Hematopoietic multipotent progenitor cell treated with erythropoietin and hydrocortisone succinate and interleukin-3 and kit ligand, for 6 days (in vitro differentiated cells): ENCODE measurements around the gene HELZ2.
A peak's percentile ranks its signal among the peaks of the same experiment; 100 is the strongest.

Experiments used
- DNase-seq: peaks from one replicate; pipeline ENCODE4 v3.0.0-alpha.2; 2015

Gene HELZ2

DNA sequence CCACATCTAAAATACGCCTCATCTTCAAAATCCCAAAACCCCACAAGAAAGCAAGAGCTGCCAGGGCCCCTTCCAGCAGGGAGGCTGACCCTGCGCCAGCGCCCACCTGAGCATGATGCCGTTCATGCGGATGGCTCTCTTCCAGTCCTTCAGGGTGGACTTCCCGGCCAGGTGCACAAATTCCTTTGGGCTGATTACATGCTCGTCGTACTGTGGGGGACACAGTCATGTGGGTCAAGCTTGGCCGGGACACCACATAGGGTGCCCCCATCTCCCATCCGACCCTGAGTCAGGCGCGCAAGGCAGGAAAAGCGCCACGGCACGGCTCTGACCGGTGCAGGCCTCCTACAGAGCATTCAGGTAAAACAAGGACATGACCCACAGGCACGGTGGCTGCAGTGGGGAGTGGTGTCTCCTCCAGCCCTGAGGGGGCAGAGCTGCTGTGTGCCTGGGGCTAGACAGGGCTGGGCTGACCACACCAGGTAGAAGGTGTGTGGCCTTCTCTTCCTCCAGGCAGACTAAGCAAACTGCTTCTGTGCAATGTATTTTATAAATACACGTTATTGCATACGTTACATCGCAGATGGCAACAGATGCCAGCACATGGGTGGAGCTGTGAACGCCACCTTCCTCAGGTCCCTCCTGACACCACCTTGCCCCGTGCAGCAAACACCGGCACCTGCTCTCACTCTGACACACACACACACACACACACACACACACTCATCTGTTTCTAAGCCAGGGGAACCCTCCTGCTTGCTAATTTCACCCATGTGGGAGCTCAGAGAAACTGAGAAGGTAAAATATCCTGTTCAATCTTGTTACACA lies 23.8 kb upstream of the HELZ2 start:
- DNase-seq: no peak

DNA sequence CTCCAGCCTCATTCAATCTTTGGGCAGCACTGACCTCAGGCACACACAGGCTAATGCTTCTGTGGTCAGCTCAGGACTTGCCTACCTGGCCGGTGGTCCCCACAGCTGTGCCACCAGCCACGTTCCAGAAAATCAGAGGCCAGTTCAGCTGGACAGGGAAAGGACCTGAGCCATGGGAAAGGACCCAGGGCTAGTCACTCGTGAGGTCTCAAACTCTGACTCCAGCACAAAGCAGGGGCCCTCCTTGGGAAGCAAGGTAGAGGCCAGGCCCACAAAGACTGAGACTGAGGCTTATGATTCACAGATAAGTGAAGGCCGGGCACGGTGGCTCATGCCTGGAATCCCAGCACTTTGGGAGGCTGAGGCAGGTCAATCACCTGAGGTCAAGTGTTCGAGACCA lies 22.4 kb upstream of the HELZ2 start:
- no peak for DNase-seq

DNA sequence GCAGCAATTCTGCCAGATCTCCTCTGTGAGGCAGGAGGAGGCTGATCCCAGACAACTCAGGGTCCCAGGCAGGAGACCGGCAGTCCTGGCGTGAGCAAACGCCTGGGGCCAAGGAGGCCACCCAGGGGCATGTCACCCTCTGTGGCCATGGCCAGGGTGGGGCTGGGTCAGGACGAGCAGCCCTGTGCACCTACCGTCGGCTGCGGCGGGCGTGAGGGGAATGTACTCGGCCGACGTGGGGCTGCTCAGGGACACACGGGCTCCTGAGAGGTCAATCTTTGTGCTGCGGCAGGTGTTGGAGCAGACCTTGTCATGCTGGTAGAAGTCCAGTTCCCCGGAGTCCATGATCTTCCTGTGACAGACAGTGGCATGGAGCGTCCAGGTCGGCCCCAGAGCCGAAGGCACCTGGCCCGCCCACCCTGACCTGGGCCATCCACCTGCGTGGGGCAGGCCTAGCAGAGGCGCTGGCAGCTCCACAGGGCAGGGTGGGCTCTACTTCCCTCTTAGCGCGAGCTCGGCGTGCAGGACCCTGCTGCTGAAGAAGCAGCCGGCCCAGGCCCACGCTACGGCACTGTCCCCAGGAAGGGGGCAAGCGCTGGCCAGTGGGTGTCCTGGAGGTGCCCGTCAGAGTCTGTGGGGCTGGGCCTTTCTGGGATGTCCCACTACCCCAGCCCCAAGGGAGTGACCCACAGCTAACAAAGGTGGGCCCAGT lies 21.5 kb upstream of the HELZ2 start:
- no peak for DNase-seq

DNA sequence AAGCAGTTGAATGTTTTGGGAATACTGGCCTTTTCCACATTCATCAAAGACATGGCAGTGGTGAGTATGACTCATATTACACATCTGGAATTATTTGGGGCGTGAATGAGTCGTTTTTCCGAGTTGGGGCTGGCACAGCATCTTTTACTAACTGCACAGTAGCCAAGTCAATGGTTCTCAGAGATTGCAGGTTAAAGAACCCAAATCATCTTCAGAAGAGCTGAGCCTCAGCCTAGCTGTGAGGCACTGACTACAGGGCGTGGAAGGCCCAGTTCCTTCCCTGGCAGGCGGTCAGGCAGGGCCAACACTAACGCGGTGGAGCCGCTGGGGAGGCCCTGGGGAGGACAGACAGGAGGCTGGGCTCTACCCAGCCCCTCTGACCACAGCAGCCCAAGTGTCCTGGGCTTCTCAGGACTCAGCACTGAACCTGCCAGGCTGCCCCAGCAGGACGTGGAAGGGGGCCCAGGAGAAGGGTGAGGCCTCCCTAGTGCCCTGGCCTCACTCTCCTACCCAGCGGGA lies 20.1 kb upstream of the HELZ2 start:
- no peak for DNase-seq

DNA sequence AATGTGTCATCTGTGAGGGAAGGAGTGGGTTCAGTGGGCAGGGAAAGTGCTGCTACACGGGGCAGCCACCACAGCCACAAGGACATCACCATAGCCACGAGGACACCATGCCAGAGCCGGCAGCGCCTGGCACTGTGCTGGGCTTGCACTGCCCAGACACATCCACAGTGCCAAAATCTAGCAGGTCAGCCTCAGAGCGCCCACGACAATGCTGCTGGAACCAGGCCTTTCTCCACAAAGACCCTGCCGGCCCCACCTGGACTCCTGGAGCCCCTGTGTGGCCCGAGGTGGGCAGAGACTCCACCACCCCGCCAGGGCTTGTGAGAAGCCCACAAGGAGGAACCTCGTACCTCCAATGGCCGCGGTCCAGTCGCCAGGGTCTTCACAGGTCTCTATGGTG lies 18.6 kb upstream of the HELZ2 start:
- DNase-seq: no peak

DNA sequence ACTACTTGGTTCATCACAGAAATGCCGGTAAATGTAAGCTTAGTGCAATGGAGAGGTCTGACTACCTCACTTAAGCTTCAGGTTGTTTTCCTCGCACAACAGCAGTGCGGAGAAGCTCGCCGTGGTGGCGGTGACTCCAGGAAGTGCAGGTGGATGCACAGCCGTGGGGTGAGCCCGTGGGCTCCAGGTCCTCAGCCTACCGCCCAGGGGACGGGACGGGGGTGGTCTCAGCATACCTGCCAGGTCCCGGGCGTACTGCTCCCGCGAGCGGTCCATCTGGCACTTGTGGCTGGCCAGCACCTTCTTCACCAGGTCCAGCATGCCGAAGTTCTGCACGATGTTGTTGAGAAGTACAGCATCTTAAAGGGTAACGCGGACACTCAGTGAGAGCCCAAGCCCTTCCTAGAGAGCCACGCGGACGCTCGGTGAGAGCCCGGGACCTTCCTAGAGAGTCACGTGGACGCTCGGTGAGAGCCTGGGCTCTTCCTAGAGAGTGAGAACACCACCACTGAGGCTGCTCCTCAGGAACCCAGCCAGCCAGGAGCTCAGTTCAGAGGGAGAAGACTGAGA lies 17.8 kb upstream of the HELZ2 start:
- DNase-seq: no peak

DNA sequence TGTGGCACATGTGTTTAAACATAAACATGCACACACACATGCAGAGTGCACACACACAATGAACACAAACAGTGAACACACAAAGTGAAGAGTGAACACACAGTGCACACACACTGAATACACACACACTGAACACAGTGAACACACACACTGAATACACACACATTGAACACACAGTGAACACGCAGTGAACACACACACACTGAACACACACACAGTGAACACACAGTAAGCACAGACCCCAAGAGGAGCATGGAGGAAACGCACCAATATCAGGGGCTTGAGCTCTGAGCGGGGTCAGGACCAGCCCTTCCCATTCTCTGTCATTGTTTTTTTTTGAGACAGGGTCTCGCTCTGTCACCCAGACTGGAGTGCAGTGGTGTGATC lies 17.1 kb upstream of the HELZ2 start:
- DNase-seq: no peak

DNA sequence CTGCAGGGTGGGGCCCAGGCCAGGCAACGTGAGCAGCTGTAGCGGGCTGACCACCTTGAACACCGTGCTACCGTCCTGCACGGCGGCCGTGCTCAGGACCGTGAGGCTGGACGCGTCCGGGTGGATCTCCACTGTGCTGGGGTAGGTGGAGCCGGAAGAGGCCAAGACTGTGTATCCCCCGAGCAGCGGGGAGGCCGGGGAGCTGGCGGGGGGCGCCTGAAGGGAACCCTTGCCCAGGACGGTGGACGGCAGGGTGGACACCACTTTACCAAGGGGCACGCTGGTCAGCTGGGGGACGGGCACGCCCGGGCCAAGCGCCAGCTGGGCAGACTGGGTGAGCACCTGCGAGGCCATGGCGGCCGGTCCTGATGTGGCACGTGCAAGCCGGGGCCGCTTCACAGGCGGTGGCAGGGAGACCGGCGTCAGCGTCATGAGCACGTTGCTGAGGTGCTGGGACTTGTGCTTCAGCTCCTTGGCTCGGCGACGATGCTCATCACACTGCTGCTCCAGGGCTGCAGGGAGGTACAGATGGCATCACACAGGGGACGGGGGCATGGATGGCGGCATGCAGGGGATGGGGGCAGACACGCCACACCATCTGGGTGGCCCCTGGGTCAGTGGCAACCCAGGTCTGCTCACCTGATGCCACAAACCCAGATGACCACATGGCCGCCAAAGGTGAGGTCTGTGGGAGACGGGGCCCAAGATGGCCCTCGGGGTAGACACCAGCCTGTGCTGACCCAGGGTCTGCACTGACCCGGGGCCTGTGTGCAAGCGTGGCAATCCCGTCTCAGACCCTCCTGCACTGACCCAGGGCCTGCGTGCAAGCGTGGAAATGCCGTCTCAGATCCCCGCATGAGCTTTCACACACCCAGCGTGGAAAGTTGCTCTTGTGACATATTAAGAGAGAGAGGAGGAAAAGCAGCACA lies 16.4 kb upstream of the HELZ2 start:
- DNase-seq: no peak

DNA sequence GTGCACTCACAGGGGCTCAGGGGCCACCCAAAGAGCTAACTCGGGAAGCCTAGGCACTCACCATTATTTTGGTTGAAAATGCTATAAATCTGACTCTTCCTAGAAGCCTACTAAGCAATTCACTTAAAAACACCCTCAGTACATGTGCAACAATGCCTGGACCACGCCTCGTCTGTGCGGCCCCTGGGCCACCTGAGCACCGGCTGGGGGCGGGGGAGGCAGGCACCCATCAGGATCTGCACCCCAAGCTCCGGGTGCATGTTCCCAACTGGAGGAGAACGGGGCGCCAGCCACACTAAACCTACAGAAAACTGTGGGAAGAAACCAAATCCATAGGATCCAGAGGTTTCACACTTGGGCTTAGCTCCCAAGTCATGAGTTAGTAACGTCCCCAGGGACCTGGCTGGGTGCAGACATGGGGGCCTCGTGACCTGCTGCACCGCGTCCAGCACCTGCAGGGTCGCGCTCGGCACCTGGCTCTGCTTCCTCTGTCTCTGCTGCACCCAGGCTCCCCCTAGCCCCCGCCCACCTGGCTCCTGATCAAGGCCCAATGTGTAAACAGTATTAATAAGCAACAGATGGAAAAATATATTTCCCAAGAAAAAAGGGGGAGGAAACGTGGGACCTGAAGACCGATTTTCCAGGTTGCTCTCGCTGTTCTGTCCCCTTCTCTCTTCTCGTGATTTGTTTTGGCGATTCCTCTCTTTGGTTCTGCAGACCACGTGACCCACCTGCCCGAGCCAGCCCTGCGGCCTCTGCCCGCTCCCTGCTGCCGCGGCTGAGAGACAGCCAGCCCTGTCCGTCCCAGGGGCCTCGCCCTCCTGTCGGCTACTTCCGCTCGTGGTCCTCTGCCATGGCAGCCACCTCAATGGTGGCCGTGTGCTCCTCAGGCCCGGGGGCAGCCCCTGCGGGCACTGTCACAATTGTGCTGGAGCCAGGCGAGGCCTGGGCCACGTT lies 15.5 kb upstream of the HELZ2 start:
- DNase-seq: no peak

DNA sequence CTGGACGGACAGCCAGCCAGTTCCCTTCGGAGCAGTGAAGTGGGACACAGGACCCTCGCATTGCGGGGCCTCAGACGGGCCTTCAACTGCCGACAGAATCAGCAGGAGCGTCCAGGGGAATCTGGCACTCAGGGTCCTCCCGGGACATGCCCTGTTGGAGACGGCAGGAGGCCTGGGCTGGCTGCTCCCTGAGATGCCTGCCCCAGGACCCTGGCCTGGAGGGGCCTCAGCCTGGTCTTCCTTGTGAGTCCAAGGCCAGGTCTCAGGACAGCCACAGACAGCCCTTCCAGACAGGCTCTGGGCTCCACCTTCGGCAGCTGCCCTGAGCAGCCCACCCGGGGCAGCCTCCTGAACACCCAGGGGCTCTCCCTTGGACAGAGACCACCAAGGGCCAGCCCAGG lies 14.6 kb upstream of the HELZ2 start:
- no peak for DNase-seq

DNA sequence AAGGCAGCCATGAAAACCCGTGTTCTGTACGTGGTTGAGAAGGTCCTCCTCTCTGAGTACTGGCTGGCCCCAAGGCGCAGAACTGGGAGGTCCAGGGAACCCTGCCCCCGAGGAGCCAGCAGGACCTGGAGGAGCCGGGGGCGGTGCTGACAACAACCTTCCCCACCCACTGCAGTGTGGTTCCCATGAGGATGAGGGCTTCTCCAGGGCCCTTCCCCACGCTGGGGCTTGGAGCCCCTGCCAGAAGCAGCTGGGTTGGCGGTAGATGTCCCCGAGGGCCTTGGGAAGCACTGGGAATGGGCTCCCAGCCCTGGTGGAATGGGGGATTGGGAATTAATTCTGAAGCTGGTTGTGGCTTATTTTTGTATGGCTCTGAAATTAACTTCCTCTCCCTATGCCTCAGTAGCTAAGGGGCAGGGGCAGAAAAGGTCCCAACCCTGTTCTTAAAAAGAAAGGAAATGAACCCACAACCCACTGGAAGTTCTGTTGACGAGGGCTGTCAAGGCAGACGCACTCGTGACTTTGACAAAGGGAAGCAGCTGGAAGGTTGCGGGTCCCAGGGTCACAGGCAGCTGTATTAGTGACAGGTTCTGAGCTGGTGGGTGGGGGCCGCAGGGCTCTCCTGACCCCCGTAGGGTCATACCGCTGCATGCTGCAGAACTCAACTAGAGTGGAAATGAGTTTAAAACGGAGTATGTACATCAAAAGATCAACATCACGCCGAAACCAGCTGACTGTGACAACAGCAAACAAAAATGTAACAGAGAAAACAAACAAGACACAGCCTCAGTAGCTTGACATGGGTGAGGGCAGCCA lies 13.9 kb upstream of the HELZ2 start:
- no peak for DNase-seq

DNA sequence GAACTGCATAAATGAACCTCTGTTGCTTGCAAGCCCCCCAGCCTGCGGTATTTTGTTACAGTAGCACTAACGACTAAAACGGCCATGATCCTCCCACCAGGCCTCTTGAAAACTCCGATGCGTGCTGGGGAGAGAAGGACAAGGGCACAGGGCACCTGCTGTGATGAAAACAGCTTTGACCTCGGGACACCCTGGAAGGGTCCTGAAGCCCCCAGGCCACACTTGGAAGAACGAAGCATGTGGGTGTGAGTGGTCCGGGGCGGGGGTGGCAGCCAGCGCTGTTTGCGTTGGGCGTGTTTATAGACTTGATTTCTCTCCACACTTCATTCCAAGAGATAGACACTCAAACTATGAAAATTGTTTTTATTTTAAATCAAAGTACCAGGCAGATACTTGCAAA lies 13.2 kb upstream of the HELZ2 start:
- no peak for DNase-seq

DNA sequence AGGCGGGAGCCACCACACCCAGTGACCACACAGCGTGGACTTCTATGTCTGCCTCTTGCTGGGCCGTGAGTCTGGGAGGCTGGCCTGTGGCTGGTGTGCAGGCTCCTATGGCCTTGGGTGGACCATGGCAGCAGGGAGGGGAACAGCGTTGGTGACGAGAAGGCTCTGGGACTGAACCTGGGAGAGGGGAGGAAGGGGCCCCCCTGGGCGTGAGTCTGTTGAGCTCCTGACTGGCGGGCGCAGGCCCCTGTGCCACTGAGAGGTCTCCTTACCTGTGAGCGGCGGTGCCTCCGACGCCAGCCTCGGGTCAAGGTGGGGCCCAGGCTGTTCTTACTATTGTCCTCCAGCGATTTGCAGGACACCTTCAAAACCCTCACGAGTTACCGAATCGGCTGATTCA lies 12.8 kb upstream of the HELZ2 start:
- no peak for DNase-seq

DNA sequence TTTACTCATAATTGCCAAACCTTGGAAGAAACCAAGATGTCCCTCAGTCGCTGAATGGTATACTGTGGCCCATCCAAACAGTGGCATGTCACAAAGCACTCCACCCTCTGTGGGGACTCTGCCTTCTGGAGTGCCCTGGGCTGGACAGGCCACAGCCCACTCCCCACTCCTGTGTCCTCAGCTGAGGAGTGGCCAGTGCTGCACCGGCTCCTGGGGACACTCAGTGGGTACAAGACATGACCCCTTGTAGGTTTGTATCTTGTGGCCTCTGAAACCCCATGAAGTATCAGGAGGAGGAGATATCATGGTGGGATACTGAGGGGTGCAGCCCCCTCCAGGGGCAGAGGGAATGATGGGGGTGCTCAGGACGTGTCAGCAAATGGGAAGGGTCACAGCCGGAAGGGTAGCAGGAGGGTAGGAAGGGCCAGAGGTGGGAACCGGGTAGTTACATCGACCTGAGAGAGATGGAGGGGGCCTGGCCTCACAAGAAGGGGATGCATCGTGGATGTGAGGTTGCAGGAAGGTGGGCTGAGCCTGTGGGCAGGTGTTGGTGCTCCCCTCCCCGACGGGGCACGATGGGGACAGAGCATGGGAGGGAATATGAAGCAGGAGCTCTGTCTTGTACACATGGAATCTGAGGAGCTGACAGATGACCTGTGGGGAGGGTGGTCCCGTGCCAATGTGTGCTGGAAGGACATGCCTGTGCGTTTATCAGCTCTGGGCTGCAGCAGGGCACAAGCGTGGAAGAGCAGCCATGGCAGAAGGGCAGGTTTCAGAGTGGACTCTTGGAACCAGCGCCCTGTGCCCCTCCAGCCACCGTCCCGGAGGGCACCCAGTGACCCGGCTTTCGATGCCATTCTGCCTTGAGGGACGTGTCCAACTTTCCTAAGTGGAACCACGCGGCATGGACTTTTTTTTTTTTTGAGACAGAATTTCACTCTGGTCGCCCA lies 11.9 kb upstream of the HELZ2 start:
- no peak for DNase-seq

DNA sequence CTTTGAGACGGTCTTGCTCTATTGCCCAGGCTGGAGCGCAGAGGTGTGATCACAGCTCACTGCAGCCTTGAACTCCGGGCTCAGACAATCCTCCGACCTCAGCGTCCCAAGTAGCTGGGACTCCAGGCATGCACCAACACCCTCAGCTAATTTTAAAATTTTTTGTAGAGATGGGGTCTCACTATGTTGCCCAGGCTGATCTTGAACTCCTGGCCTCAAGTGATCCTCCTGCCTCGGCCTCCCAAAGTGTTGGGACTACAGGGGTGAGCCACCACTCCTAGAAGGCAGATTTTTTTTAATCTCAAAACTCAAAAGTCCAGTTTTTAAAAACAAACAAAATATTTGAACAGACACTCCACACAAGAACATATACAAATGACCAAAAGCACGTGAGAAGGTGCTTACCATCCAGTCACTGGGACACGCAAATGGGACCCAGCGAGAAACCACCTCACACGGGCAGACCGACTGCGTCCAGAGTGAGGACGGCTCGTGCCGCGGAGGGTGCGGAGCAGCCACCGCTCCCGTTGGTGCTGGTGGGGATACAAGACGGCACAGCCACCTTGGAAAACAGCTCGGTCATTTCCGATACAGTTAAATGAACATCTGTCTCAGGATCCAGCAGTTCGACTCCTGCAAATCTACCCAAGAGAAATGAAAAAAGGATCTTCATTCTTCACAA lies 8.5 kb upstream of the HELZ2 start:
- no peak for DNase-seq

DNA sequence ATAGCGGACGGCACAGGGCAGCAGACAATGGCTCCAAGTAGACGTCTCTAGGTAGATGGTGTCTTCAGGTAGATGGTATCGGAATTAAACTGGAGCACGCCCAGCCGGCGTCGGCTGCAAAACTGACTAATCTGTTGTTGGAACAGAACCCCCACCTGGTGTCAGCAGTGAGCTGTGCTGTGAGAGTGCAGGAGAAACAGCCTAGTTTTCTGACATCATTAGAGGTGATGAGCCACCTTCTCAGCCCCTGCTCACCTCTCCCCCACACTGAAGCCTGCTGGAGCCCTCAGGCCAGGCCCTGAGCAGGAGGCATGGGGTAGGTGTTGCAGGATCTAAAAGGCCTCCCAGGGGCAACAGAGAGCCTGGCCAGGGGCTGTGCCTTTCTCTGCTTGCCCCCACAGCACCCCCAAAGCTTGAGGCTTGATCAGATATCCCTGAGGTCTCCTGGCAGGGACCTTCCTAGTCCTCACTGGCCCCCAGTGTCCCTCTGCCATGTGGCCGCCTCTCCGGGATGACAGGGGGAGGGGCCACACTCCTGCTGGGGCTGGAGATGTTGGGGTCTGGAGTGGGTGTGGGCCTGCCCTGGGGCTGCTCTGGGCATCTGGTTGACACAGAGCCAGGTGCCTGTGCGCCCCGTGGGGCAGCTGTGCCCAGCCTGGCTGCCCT lies 6.9 kb upstream of the HELZ2 start:
- DNase-seq: peak; percentile 56

DNA sequence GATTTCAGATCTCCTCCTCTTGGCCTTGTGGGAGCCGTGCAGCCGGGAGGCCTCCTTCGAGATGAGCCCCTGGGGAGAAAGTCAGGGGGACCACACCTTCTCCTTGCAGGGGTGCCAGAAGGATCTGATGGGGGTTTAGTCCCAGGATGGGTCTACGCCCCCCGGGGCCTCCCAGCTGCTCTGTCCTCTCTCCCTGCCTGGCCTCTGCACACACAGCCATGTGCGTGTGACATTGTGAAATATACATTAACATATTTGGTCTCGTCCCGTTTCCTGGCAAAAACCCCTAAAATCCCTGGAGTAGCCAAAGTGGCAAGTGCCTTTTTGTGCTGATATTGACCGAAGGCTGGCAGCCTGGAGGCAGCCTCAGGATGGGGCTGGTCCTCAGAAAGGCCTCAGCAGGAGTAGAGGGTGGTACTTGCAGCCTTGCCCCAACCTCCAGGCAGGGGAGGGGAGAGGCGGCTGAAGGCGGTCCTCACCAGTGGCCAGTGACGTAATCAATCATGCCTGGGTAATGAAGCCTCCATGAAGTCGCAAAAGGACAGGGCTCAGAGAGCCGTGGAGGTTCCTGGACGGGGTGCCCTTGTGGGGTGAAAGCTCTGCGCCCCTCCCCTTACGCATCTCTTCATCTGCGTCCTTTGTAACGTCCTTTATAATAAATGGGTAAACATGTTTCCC lies 5.1 kb upstream of the HELZ2 start:
- DNase-seq: no peak
